Right lobe of liver (tissue), 6 donors: ENCODE results near the gene BPIFB4. TPM values are rescaled to one million over a fixed set of nuclear protein-coding genes. Genes with fewer than 3 reads are reported as not detected.

Experiments used
- ATAC-seq, 4 donors: fragments of 200-7000 bp; cut with Tn5 transposase; one replicate each; pipeline ENCODE4 v1.9.1; 2020; ENCODE audit warnings: mild to moderate bottlenecking in 4 of 4, moderate library complexity in 4 of 4
- DNase-seq, 3 donors: peaks; one replicate each; pipeline ENCODE4 v3.0.0-alpha.2; 2020
- H3K27ac ChIP-seq, 3 donors: fragments of 200-600 bp; one replicate each; pipeline ENCODE4 v1.8.0; 2022
- H3K27me3 ChIP-seq, 2 donors: fragments of 200-600 bp; one replicate each; pipeline ENCODE4 v1.8.0; 2022
- H3K36me3 ChIP-seq, 4 donors: fragments of 200-600 bp; sonication (generic) in 1 of 4; one replicate each; pipeline versions ENCODE4 v1.5.1 to v1.8.0; 2017 to 2022; ENCODE audit warnings: control low read depth in 1 of 4
- H3K4me1 ChIP-seq, 4 donors: fragments of 200-600 bp; sonication (generic) in 1 of 4; one replicate each; pipeline versions ENCODE4 v1.5.1 to v1.8.0; 2017 to 2022; ENCODE audit warnings: control low read depth in 1 of 4
- H3K4me3 ChIP-seq, 3 donors: fragments of 200-600 bp; one replicate each; pipeline ENCODE4 v1.8.0; 2022
- H3K9me3 ChIP-seq, 4 donors: fragments of 200-600 bp; sonication (generic) in 1 of 4; one replicate each; pipeline versions ENCODE4 v1.5.1 to v1.8.0; 2017 to 2022; ENCODE audit warnings: control low read depth in 1 of 4
- POLR2A ChIP-seq: fragments of 450-650 bp; IDR thresholded peaks from one replicate; pipeline ENCODE4 v1.6.1; 2017; ENCODE audit warnings: antibody characterized with exemption, mild to moderate bottlenecking
- WGBS: methylation state at CpG from one replicate; pipeline ENCODE4 v1.1.6; 2018; ENCODE audit warnings: low coverage, low lambda C conversion rate; ENCODE audit not compliant: insufficient coverage; ENCODE audit errors: missing lambda C conversion rate; 5-methylcytosine and 5-hydroxymethylcytosine counted together
- intact Hi-C, 2 donors: fragments of 100-400 bp; cut with DNase I; formaldehyde crosslinking; loops; one replicate each; pipeline versions ENCODE4 v1.11.2 to v1.14.1; 2022
- total RNA-seq, 6 experiments: library from RNA; depleted of rRNA in 2 of 6; stranded (reverse); fragments of >200 nt in 2 of 6; fragmentation: NEBNext Ultra II Directional in 3 of 6; extraction: Animal tissue kit (Norgen Biotek cat#: 25700) in 3 of 6; gene quantifications; one replicate each; pipeline versions ENCODE4 v1.1.0 to v1.2.4, GENCODE V29; 2016 to 2023
- TF ChIP-seq, protein P1 (sequence below), 4 donors: fragments of 200-600 bp in 3 of 4; fragments of 450-650 bp in 1 of 4; IDR thresholded peaks; one replicate each; pipeline versions ENCODE4 v1.5.1 to v1.8.0; 2016 to 2022; ENCODE audit warnings: antibody characterized with exemption in 4 of 4, mild to moderate bottlenecking in 2 of 4
- donor health status: DM: no; HTN: yes; CAD: no.
- donor health status: DM: no; HTN: no; CAD: no.
- donor health status: DM: no; HTN: no; CAD: no.
- donor health status: DM: no; HTN: yes; CAD: no.
- donor health status: DM: no; HTN: yes; CAD: no.

The BPIFB4 gene
- total RNA-seq, 6 experiments from 2014 or later: not detected

DNA sequence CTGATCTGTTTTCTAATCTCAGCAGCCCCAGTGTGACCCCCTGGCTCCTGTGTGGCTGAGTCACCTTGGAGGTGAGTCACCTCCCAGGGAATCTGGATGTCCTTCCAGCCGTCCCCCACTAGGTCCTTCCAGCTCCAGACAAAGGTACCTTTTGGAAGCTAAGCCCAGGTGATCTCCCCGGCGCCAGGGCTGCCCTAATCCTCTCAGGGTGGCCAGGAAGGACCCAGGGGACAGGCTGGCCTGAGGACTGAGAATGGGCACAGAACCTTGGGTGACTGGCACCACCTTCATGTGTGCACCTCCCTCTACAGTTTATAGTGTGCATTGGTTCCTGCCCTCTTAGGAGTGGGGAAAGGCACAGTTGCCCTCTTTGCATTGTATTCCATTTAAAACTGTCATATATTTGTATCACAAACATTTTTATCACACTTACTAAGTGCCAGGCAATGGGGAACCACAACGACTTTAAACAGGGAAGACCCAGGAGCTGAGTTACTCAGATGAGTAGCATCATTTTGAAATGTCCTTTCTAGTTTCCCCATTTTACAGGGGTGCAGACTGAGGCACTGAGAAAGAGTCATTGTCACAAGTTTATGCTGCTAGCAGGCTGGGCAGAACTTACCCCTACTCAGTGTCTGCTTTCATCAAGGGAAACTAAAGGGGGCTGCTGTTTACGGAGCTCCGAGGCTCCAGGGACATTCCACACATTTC is 2.6 kb upstream of the BPIFB4 start:
- H3K36me3 ChIP-seq: no peaks in the 10 kb centered on the region
- TF ChIP-seq POLR2A: no peak
- TF ChIP-seq, protein P1, sequence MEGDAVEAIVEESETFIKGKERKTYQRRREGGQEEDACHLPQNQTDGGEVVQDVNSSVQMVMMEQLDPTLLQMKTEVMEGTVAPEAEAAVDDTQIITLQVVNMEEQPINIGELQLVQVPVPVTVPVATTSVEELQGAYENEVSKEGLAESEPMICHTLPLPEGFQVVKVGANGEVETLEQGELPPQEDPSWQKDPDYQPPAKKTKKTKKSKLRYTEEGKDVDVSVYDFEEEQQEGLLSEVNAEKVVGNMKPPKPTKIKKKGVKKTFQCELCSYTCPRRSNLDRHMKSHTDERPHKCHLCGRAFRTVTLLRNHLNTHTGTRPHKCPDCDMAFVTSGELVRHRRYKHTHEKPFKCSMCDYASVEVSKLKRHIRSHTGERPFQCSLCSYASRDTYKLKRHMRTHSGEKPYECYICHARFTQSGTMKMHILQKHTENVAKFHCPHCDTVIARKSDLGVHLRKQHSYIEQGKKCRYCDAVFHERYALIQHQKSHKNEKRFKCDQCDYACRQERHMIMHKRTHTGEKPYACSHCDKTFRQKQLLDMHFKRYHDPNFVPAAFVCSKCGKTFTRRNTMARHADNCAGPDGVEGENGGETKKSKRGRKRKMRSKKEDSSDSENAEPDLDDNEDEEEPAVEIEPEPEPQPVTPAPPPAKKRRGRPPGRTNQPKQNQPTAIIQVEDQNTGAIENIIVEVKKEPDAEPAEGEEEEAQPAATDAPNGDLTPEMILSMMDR (IDR thresholded peaks at IDR 0.05): peak; percentile 4 to 27 (median 26)
- ATAC-seq: peak in 3 of 4 donors; percentile 16 to 50 (median 38)
- 77% methylated on average over 3 of the region's 6 CpGs for WGBS
- no peak overlapping the region for H3K27ac ChIP-seq
- no peaks in the 10 kb centered on the region for H3K9me3 ChIP-seq
- no peak for DNase-seq
- intact Hi-C loops: no loop called here
- no peaks in the 10 kb centered on the region for H3K4me1 ChIP-seq
- no peak overlapping the region for H3K4me3 ChIP-seq
- no peaks in the 10 kb centered on the region for H3K27me3 ChIP-seq

DNA sequence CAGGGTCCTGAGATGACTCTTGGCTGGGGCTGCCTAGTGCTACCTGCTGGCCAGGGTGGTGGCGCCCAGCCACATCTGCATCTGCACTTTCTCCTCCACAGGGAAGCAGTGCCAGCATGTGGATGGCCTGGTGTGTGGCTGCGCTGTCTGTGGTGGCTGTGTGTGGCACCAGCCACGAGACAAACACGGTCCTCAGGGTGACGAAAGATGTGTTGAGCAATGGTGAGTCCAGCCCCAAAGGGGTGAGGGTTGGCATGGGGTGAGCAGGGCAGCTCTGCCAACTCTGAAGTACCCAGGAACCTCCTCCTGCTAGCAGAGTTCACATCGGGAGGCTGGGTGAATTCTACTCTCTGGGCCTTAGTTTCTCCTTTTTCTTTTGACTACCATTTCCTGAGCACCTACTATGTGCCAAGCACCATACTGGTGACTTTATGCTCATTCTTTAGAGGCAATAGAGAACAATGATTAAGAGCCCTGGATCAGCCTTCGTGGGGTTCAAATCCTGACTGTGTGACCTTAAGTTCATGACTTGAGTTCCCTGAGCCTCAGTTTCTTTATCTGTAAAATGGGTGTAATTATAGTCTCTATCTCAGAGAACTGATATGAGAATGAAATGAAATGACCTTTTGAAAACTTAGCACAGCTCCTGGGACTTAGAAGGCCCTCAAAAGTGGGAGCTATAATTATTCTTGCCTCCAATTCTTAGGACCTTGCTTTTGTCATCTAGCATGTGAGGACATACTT is 2.1 kb downstream of the BPIFB4 start:
- peak in 1 of 3 donors; percentile 78 for DNase-seq
- 21% methylated on average over 3 of the region's 7 CpGs for WGBS
- ATAC-seq: peak; percentile 49 to 89 (median 63)
- Histone ChIP-seq H3K36me3 (no peaks in the 10 kb centered on the region), H3K27me3 (no peaks in the 10 kb centered on the region), H3K4me1 (no peaks in the 10 kb centered on the region), H3K9me3 (no peaks in the 10 kb centered on the region), H3K4me3 (no peak overlapping the region), H3K27ac (no peak overlapping the region)
- TF ChIP-seq, protein P1 (IDR thresholded peaks at IDR 0.05): no peak
- TF ChIP-seq POLR2A: no peak
- intact Hi-C loops: no loop called here

DNA sequence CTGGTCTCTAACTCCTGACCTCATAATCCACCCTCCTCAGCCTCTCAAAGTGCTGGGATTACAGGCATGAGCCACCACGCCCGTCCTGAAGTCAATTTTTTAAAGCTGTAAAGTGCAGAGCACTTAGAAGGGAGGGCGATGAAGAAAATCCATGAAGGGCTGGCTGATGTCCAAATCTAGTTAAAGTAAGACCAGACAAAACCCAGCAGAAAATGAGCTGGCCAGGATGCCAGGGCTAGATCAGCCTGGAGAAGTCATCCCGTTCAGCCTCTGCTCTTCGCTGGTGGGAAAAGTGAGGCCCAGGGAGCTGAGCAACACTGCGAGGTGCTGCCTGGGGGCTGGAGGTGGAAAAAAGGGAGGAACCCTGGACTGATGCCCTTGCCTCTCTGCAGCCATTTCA is 3.1 kb downstream of the BPIFB4 start:
- Histone ChIP-seq H3K27ac (no peak overlapping the region), H3K4me1 (no peaks in the 10 kb centered on the region), H3K36me3 (no peaks in the 10 kb centered on the region), H3K27me3 (no peaks in the 10 kb centered on the region), H3K4me3 (no peak overlapping the region), H3K9me3 (no peaks in the 10 kb centered on the region)
- TF ChIP-seq, protein P1 (IDR thresholded peaks at IDR 0.05): no peak
- no peak for TF ChIP-seq POLR2A
- WGBS: 33% methylated on average over 6 of the region's 6 CpGs
- ATAC-seq: peak in 1 of 4 donors; percentile 37
- intact Hi-C loops: no loop called here
- DNase-seq: no peak

DNA sequence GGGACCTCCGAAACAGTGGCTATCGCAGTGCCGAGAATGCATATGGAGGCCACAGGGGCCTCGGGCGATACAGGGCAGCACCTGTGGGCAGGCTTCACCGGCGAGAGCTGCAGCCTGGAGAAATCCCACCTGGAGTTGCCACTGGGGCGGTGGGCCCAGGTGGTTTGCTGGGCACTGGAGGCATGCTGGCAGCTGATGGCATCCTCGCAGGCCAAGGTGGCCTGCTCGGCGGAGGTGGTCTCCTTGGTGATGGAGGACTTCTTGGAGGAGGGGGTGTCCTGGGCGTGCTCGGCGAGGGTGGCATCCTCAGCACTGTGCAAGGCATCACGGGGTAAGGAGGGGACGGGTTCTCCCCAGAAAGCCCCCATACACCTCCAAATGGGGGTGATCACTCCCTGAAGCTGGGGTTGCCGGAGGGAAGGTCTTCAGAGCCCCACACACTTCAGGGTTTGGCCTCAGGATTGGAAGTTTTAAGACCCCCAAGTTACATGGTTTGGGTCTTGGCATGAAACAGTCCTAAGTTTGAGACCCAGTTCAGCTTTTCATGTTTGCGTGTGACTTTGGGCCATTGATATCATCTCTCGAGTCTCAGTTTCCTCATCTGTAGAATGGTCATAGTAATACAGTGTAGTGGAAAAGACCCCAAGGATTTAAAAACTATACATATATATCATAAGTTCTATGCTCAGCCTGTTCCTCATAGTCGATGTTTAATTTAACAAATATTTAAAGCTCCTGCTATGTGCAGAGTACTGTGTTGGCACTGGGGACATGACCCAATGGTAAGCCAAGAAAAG is 4.3 kb downstream of the BPIFB4 start:
- no peaks in the 10 kb centered on the region for H3K27me3 ChIP-seq
- no peak for TF ChIP-seq POLR2A
- TF ChIP-seq, protein P1 (IDR thresholded peaks at IDR 0.05): no peak
- WGBS: 93% methylated on average over 7 of the region's 20 CpGs

More for the DNA sequence above, 4.3 kb downstream of the BPIFB4 start:
- intact Hi-C loops: no loop called here
- H3K27ac ChIP-seq: no peak overlapping the region
- no peaks in the 10 kb centered on the region for H3K4me1 ChIP-seq
- no peak for ATAC-seq
- no peak overlapping the region for H3K4me3 ChIP-seq
- no peak for DNase-seq
- no peaks in the 10 kb centered on the region for H3K36me3 ChIP-seq
- H3K9me3 ChIP-seq: no peaks in the 10 kb centered on the region
